NCI-H446 treated with DMSO at 0.1 percent for 48 hours (cell line): ENCODE data around the gene ME2.
"Not testable (repeated sequence)": the region's sequence is repeated elsewhere in the genome, so short reads cannot be mapped to it uniquely, and the experiment has no call there.

Experiments
- DNase-seq: peaks from one replicate; lab custom pipeline; 2025; lab: John Stamatoyannopoulos, UW

ME2 gene

DNA sequence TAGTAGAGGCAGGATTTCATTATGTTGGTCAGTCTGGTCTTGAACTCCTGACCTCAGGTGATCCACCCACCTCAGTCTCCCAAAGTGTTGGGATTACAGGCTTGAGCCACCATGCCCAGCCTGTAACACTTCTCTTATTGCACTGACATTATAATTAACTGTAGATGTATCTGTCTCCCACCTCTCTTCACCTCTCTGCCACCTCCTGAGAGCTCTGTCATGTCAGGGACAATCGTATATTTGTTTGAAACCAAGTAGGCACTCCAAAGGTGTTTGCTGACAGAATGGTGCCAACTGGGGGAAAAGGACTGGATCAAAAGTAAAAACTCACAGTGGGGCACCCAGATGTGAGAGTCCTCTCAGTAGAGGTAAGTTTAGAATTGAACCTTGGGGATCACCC lies 17.3 kb upstream of the ME2 start:
- no peak for DNase-seq

DNA sequence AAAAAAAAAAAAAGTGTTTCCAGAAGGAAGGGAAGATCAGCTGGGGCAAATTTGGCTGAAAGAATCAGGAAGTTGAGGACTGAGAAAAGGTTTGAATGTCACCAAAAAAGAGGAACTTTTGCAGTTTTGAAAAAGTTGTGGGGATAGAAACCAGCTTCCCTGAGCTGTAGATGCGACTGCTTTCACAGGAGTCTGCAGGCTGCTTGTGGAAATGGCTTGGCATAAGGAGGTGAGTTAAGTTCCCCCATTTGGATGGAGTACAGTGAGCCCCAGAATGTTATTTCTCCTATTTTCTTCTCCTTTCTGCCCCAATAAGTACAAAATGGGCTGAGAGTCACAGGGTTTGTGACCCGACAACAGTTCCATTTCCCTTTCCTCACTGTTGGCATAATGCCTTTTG lies 16.5 kb upstream of the ME2 start:
- DNase-seq: no peak

DNA sequence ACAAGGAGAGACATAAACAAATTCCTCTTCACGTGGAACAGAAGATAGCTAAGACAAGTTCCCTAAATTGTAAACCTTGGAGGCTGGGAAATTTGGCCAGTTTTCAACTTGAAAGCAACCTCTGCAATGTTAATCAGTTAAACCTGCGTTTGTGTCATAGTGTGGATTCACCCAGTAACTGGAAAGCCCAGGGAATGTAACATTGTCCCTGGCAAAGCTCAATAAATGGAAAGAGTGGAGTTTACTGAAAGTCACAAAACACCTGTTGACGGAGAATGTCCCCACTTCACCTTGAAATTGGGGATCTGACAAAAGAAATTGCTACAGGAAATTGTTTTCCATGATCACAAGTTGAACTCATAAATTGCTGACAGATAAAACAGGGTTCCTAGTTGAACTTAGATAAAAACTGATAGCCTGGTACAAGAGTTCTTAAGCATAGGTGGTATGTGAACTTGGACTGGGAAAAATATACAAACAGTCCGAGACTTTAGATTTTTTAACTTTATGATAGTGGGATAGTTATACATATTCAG lies 15.0 kb upstream of the ME2 start:
- no peak for DNase-seq

DNA sequence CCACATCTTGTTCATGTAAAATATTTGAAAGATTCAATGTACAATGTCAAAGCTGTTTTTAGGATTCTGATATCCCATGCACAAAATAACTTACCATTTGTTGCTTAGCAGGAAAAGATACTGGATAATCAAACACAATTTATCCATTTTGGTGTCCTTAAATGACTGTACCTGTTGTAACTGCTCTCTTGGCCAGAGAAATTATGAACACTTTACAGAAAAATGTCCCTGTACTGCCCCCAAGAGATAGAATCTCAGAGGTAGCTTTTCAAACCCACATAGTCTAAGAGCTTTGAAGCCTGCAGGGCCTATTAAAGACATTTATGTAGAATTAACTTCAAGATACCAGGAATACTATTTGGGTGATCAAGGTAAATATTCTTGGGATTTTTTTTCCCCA lies 12.2 kb upstream of the ME2 start:
- DNase-seq: no peak

DNA sequence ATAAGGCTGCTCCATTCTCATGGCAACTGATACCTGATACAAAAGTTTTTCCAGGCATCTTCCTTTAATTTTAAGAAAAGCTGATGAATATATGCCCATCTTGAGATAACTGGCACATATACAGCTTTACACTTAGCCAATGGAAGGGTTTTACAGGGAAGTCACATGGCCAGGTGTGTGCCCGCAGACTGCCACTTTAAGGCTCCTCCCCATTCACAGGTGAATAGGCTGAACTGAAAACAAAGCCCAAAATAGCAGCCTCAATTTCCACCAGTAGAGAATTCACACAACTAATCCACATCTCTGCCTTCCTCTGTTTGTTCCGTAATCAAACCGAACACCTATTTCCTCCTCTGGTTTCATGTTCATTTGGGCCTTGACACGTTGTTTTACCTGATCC lies 9.8 kb upstream of the ME2 start:
- DNase-seq: no peak

DNA sequence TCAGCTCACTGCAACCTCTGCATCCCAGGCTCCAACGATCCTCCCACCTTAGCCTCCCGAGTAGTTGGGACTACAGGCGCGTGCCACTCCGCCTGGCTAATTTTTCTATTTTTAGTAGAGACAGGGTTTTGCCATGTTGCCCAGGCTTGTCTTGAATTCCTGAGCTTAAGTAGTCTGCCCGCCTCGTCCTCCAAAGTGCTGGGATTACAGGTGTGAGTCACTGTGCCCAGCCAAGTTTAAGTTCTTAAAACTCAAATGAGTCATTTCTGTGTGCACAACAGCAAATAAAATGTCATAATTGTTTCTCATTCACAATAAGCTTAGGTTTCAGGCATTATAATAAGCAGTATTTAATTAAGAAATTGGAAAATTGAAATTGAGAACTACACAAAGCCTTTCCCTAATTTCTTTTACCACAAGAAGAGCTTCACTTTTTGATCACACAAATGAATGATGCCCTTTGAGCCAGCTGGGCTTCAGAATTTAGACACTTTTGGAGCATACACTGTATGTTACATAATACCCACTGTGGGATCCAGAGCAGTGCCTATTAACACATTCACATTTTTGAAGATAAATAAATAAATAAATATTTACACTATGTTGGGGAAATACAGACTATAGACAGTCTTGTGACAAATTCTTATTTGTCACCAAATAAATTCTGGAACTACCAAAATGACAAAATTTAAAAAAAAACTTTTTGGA lies 8.6 kb upstream of the ME2 start:
- no peak for DNase-seq

DNA sequence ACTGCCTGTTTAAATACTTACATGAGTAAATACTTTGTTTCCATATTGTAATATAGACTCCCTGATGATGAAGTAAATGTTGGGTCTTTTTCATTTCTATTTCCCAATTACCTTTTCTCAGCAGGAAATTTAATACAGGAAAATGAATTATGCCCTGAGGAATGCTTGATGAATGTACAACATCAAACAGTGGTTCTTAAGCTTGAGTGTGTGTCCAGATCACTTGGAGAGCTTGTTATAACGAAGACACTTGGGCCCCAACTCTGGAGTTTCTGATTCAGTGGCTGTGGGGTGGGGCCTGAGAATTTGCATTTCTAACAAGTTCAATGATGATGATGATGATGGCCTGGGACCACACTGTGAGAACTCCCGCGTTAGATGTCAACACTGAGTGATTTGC lies 7.1 kb upstream of the ME2 start:
- no peak for DNase-seq

DNA sequence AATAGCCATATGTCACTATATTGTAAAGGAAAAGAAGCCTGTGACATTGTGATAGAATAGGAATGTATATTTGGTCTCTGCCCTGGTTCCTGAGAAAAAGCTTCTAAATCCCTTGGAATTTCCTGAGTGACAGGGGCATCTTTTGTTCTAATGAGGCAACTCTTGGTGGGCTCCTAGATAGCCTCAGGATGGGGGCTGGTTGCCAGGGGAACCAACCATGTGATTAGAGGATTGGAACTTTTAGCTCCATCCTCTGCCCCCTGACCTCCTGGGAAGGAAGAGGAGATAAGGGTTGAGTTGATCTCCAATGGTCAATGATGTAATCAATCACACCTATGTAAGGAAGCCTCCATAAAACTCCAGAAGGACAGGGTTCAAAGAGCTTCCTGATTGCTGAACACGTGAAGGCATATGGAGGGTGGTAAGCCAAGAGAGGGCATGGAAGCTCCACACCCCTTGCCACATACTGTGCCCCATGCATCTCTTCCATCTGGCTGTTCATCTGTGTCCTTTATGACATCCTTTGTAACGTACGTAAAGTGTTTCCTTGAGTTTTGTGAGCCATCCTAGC lies 2.9 kb upstream of the ME2 start:
- no peak for DNase-seq

DNA sequence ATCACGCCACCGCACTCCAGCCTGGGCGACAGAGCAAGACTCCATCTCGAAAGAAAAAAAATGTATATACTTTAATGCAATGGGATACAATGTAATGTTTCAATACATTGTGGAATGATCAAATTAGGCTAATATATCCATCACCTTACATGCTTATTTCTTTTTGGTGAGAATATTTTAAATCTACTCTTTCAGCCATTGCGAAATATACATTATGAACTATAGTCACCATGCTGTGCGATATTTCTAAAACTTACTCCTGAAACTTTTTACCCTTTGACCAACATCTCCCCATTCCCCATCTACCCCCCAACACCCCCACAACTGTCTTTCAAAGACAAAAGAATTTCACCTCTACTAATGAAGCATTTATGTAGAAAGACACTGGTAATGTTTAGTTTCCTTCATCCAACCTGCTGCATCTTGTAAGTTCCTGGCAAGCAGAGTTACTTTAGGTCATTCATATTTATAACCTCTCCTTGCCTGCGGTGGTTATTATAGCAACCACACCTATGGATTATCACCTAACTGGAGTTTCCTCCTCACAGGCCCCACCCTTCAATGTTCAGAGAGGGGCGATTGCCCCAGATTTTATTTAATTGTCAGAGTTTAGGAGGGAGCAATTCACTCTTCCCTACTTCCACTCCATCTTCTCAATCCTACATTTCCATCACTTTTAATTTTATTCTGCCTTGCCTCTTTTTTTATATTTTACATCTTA lies 1.2 kb upstream of the ME2 start:
- no peak for DNase-seq

DNA sequence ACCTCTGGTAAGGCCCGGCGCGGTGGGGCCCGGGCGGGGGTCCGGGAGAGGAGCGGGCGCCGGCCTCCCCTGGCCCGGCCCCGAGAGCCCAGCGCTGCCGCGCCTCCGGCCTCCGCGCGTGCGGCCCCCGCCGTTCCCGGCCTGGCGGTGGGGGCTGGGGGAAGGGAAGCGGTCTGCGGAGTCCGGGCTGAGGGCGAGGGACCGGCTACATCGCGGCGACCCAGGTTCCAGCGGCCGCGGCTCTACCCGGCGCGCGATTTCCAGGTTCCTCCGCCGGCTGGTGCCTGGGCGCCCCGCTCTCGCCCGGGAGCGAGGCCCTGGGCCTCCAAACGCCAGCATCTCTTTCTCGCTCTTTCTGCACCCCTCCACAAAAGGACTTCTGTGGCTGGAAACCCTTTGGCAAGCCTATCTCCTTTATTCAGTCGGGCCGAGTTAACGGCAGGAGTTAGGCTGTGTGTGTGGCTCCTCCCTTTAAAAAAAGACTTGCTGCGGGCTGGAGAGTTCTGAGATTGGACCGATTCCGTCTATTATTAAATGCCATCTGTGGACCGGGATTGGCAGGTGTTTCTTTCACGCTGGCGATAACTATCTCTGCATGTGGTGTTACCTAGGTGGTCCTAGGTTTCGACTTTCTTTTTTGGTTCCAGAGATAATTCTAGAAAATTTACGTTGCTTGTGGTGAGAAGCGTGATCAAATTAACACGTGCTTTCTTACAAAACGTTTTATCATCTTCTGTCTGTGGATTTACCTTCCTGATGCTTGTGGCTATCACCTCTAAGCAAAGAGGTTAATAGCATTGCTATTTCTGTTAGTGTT lies 592 bp downstream of the ME2 start:
- no peak for DNase-seq

DNA sequence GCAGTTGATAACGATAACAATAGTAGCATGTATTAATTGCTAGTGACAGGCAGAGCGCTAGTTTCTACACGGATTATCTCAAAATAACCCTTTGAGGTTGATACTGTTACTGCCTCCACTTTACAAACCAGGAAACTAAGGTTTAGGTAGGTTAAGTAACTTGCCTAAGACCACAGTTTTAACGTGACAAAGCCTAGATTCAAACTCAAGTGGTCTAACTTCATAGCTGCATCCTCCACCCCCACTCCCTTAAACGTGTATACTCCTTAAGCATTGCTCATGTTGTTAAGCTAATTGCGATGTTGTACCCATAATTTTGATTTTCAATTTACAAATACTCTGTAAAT lies 1.2 kb downstream of the ME2 start:
- no peak for DNase-seq

DNA sequence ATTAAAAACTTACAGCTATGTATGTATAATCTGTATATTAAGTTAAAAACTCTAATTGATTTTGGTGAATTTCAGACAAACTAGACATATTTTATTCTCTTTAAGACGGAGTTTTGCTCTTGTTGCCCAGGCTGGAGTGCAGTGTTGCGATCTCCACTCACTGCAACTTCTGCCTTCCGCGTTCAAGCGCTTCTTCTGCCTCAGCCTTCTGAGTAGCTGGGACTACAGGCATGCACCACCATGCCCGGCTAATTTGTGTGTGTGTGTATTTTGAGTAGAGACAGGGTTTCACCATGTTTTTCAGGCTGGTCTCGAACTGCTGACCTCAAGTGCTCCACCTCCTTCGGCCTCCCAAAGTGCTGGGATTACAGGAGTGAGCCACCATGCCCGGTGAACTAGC lies 2.0 kb downstream of the ME2 start:
- not testable (repeated sequence) for DNase-seq

DNA sequence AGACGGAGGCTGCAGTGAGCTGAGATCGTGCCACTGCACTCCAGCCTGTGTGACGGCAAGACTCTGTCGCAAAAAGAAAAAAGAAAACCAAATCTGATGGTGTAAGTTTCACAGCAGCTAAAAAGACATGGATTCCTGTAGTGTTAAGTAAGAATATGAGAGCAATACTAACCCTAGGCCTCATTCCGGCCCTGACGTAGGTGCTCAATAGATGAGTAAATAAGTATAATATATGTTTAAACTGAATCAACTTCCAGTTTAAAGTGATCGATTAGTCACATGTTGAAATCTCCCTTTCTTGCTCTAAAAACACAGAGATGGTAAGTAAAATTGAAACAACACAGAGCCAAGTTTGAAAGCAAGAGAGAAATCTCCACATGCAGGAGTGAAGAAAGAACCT lies 8.0 kb downstream of the ME2 start:
- no peak for DNase-seq

DNA sequence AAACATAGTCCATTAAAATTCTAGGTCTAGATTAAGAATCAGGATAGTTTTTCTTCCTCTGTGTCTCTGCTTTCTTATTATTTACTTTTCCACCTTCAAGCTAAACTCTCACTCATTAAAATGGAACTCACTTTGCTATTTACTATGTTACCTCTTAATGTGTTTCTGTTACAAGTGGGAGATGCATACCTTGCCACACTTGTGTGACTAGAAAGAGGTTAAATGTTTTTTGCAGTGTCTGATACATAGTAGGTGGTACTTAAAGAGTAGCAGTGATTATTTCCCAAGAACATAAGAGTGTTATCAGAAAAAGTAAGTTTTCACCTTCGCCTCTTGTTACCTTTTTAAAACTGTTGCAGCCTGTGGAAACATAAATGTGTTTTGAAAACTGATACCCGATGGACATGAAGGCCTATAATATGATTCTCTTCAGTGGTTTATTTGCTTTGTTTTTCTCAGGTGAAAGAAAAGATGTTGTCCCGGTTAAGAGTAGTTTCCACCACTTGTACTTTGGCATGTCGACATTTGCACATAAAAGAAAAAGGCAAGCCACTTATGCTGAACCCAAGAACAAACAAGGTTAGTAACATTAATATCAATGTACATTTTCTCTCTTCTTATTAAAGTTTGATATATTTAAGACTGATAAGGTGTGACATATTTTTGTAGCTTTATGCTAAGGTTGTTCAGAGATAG lies 16.6 kb downstream of the ME2 start:
- DNase-seq: no peak

DNA sequence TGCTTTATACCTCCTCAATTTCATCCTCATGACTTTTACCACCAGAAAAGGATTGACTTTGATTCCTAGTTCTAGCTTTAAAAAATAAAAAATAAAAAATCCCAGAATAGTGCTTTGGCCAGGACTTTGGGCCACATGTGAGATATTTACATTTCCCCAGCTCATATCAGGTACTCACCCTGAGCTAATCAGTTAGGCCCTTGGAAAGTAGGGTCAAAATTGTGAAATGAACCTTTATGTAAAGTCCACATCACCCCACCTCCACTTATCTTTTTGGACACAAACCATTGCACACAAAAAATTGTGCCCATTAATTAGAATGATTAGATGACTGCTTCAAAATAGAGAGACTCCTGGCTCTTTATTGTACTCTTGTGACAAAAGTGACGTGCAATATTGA lies 17.2 kb downstream of the ME2 start:
- no peak for DNase-seq

DNA sequence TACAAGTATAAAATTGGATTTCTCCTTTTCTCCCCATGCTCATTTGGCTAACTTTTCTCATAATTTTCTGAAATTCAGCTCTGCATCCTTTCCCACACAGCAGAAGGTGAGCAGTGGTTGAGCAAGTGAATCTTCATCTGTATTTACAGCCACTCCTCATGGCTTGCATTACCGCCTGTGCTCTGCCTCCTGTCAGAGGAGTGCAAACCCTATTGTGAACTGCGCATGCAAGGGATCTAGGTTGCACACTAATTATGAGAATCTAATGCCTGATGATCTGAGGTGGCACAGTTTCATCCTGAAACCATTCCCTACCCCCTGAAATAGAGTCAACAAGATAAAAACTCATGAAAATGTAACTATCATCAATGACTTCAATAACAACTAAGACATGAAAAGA lies 20.0 kb downstream of the ME2 start:
- DNase-seq: no peak

DNA sequence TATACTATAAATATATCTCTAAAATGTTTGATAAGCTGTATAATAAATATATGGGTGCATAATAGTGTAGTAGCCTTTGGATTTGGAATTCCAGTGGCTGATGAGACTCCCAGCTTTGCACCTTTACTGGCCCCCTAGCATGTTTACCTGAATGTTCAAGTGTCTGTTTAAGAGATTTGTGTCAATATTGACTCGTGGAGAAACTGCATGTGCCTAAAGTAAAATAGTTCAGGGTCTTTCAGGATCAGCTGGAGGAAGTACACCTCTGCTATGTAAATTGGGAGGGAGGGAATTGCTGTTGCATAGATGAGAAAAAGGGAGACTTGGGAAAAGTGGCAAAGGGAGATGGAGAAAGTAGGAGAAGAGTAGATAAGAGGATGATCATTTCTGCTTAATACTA lies 23.9 kb downstream of the ME2 start:
- DNase-seq: no peak

DNA sequence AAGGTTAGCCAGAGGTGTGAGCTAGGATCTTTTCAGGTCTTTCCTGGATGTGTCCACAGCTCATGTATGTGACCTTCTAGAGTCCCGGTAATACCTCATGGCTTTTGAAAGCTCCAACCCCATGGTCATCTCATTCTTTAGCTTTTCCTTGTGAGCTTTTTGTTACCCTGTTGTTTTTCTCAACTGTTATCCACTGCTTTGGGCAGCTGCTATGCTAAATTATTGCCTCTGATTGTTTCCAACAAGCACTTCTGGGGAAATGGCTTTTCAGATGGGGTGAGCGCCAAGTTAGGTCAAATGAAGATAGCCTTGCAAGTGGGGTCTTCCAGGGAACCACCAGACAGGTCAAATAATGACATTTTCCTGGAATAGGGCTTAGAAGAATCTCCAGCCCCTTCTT lies 27.9 kb downstream of the ME2 start:
- no peak for DNase-seq

DNA sequence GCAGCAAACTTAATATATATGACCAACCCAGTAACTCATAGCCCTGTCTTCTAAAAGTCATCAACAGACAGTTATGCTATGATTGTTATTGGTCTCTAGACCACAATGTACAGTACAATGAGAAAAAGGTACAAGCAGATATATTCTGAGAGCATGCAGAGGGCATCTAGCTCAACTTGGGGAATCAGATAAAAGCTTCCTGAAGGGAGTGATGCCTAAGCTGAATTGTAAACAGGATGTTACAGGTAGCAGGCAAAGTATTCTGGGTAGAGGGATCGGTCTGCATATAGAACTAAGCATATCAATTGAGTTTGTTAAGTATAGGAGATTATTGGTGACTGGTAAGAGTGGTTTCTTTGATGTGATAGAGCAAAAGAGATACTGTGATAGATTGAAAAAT lies 30.3 kb downstream of the ME2 start:
- DNase-seq: no peak

DNA sequence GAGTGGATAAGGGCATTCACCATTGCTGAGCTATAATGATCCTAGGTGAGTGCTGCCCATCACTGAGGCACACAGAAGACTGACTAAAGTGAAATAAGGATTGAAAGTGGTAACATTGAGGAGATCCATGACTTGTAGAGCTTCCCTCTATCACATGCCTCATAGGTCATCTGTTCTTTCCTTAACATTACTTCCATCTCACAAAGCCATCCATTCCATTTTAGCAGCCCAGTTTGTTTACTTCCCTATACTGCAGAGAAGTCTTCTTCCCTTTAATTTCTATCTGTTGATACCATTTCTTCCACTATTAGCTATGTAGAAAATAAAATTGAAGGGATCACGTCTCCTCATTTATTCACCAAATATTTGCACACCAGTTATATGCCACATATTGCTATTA lies 32.1 kb downstream of the ME2 start:
- no peak for DNase-seq

DNA sequence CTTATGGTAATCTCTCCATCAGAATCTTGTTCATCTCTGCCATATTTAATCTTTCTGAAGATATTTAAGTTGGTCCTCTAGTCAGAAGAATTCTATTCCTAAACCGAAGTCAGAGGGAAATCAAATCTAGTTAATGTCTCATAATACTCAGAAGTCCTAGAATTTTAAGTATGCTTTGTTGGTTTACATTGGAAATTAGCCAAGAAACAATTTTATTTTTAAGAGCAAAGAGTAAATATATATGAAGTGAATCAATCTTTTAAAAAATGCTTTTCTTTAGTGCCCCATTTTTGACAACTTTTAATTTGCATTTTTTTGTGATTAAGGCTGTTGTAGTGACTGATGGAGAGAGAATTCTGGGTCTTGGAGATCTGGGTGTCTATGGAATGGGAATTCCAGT lies 38.1 kb downstream of the ME2 start:
- DNase-seq: no peak

DNA sequence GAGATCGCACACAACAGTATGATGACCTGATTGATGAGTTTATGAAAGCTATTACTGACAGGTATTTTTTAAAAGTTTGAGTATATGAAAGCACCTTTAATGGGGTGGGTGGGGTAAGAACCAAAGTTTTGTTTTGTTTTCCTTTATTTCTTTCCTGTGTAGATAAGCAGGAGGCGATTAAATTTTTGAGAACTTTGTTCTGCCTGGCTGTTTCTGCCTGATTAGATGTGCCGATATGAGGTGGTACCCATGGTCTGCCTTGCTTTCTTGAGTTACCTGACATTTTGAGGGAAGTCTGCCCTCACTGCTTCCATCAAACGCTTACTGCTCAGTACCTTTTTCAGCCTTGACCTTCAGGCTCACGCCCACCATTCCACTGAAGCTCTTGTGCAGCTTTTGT lies 39.2 kb downstream of the ME2 start:
- no peak for DNase-seq
